HEK293 (cell line): ENCODE measurements around the gene PLK5.

ENCODE experiments used
- EGR2 ChIP-seq: fragments of 450-650 bp; formaldehyde crosslinking; IDR thresholded peaks from 2 replicates; pipeline ENCODE4 v1.5.1; 2016; ENCODE audit warnings: low read depth, missing biosample characterization, missing genetic modification characterization
- GLIS2 ChIP-seq: fragments of 450-650 bp; formaldehyde crosslinking; IDR thresholded peaks from 2 replicates; pipeline ENCODE4 v1.5.1; 2016; ENCODE audit warnings: missing biosample characterization, missing genetic modification characterization
- HOXC10 ChIP-seq: sonication (generic); formaldehyde crosslinking; IDR thresholded peaks from 2 replicates; pipeline ENCODE4 v1.8.1; 2023; ENCODE audit warnings: mild to moderate bottlenecking, missing genetic modification reagents
- PRDM10 ChIP-seq: fragments of 450-650 bp; formaldehyde crosslinking; IDR thresholded peaks from 2 replicates; pipeline ENCODE4 v1.5.1; 2016; ENCODE audit warnings: missing biosample characterization, missing genetic modification characterization
- REST ChIP-seq: fragments of 450-650 bp; formaldehyde crosslinking; IDR thresholded peaks from 2 replicates; pipeline ENCODE4 v1.5.1; 2016; ENCODE audit warnings: missing biosample characterization, missing genetic modification characterization
- ZBTB49 ChIP-seq: fragments of 450-650 bp; formaldehyde crosslinking; IDR thresholded peaks from 2 replicates; pipeline ENCODE4 v1.5.1; 2016; ENCODE audit warnings: missing biosample characterization, missing genetic modification characterization, low read depth
- ZNF10 ChIP-seq: fragments of 450-650 bp; formaldehyde crosslinking; IDR thresholded peaks from 2 replicates; pipeline ENCODE4 v1.5.1; 2017; ENCODE audit warnings: missing biosample characterization, missing genetic modification characterization
- ZNF133 ChIP-seq: fragments of 450-650 bp; formaldehyde crosslinking; IDR thresholded peaks from 2 replicates; pipeline ENCODE4 v1.5.1; 2016; ENCODE audit warnings: missing biosample characterization, missing genetic modification characterization
- ZNF140 ChIP-seq: fragments of 450-650 bp; formaldehyde crosslinking; IDR thresholded peaks from 2 replicates; pipeline ENCODE4 v1.5.1; 2016; ENCODE audit warnings: missing biosample characterization, missing genetic modification characterization
- ZNF214 ChIP-seq: fragments of 450-650 bp; formaldehyde crosslinking; IDR thresholded peaks from 2 replicates; pipeline ENCODE4 v1.5.1; 2017; ENCODE audit warnings: missing biosample characterization, mild to moderate bottlenecking, missing genetic modification characterization, borderline replicate concordance
- ZNF23 ChIP-seq: fragments of 450-650 bp; formaldehyde crosslinking; IDR thresholded peaks from 2 replicates; pipeline ENCODE4 v1.5.1; 2016; ENCODE audit warnings: missing biosample characterization, missing genetic modification characterization, borderline replicate concordance
- ZNF248 ChIP-seq: fragments of 450-650 bp; formaldehyde crosslinking; IDR thresholded peaks from 2 replicates; pipeline ENCODE4 v1.5.1; 2017; ENCODE audit warnings: missing biosample characterization, missing genetic modification characterization
- ZNF398 ChIP-seq: fragments of 450-650 bp; formaldehyde crosslinking; IDR thresholded peaks from 2 replicates; pipeline ENCODE4 v1.5.1; 2017; ENCODE audit warnings: missing biosample characterization, missing genetic modification characterization
- ZNF433 ChIP-seq: fragments of 450-650 bp; formaldehyde crosslinking; IDR thresholded peaks from 2 replicates; pipeline ENCODE4 v1.5.1; 2016; ENCODE audit warnings: missing biosample characterization, missing genetic modification characterization, low read depth
- ZNF513 ChIP-seq: fragments of 450-650 bp; IDR thresholded peaks from 2 replicates; pipeline ENCODE4 v1.5.1; 2018; ENCODE audit warnings: missing biosample characterization, missing genetic modification characterization
- ZNF529 ChIP-seq: fragments of 450-650 bp; formaldehyde crosslinking; IDR thresholded peaks from 2 replicates; pipeline ENCODE4 v1.5.1; 2017; ENCODE audit warnings: missing genetic modification characterization, missing biosample characterization; ENCODE audit not compliant: insufficient replicate concordance
- ZNF555 ChIP-seq: fragments of 450-650 bp; formaldehyde crosslinking; conservative IDR thresholded peaks from 2 replicates; pipeline ENCODE4 v1.5.1; 2017; ENCODE audit warnings: missing biosample characterization, mild to moderate bottlenecking, missing genetic modification characterization, inconsistent platforms
- ZNF621 ChIP-seq: fragments of 450-650 bp; formaldehyde crosslinking; IDR thresholded peaks from 2 replicates; pipeline ENCODE4 v1.5.1; 2017; ENCODE audit warnings: missing biosample characterization, missing genetic modification characterization
- ZNF626 ChIP-seq: fragments of 450-650 bp; sonication (Bioruptor Pico); formaldehyde crosslinking; IDR thresholded peaks from 2 replicates; pipeline ENCODE4 v1.5.1; 2018; ENCODE audit warnings: missing biosample characterization, missing genetic modification characterization, inconsistent platforms
- ZNF776 ChIP-seq: fragments of 450-650 bp; formaldehyde crosslinking; IDR thresholded peaks from 2 replicates; pipeline ENCODE4 v1.5.0; 2017; ENCODE audit warnings: missing biosample characterization, missing genetic modification characterization, borderline replicate concordance
- TF ChIP-seq, protein P1 (sequence below): fragments of 450-650 bp; formaldehyde crosslinking; optimal IDR thresholded peaks from 2 replicates; pipeline ENCODE3; 2016; ENCODE audit warnings: missing biosample characterization, mild to moderate bottlenecking, missing genetic modification characterization
- TF ChIP-seq, protein P2 (sequence below): fragments of 450-650 bp; formaldehyde crosslinking; IDR thresholded peaks from 2 replicates; pipeline ENCODE4 v1.5.1; 2016; ENCODE audit warnings: missing biosample characterization, missing genetic modification characterization, low read depth

PLK5 gene

DNA sequence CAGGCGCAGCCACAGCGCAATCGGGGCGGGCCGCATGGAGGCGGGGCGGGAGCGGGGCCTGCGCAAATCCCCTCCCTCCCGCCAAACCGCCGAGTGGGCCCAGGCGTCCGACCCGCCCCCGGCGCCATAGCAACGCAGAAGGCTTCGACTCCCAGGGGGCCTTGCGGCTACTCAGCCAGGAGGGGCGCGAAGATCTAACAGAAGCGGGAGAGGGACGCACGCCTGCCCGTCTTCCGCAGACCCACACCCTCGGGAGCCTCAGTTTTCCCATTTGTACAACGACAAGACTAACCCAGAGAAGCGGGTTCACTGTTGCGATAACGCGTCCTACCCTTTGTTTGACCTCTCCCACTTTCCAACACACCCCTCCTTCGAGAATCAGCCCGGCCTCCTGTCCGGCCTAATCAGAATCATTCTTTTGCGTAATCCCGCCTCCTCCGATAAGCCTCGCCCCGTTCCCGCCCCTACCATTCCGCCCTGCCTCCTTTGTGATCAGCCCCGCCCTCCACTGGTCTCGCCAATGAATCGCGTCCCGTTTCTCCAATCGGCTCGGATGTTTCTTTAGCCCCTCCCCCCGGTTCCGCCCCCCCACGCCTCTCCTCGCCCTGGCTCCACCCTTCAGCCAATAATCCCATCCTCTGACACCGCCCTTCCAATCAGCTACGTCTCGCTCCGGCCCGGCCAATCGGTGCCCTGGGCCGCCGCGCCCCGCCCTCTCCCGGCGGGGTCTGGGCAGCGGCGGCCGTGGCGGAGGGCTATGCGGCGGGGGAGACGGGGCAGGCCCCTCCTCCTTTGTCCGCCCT is 33.4 kb upstream of the PLK5 start, which contains the start of gene PCSK4 (continued):
- TF ChIP-seq ZBTB49 (tag by site-specific recombination) = no peak
- no peak for TF ChIP-seq ZNF529 (tag by site-specific recombination)
- no peak for TF ChIP-seq REST (tag by site-specific recombination)
- no peak for TF ChIP-seq ZNF621 (tag by site-specific recombination)
- no peak for TF ChIP-seq ZNF513 (tag by site-specific recombination)
- TF ChIP-seq PRDM10 (tag by site-specific recombination) = peak; percentile 100
- no peak for TF ChIP-seq ZNF433 (tag by site-specific recombination)
- TF ChIP-seq ZNF626 (tag by site-specific recombination) = no peak
- no peak for TF ChIP-seq ZNF555 (tag by site-specific recombination)
- TF ChIP-seq, protein P1, sequence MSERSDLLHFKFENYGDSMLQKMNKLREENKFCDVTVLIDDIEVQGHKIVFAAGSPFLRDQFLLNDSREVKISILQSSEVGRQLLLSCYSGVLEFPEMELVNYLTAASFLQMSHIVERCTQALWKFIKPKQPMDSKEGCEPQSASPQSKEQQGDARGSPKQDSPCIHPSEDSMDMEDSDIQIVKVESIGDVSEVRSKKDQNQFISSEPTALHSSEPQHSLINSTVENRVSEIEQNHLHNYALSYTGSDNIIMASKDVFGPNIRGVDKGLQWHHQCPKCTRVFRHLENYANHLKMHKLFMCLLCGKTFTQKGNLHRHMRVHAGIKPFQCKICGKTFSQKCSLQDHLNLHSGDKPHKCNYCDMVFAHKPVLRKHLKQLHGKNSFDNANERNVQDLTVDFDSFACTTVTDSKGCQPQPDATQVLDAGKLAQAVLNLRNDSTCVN = peak; percentile 38
- TF ChIP-seq HOXC10 = no peak
- no peak for TF ChIP-seq ZNF140 (tag by site-specific recombination)
- no peak for TF ChIP-seq ZNF248 (tag by site-specific recombination)
- TF ChIP-seq, protein P2, sequence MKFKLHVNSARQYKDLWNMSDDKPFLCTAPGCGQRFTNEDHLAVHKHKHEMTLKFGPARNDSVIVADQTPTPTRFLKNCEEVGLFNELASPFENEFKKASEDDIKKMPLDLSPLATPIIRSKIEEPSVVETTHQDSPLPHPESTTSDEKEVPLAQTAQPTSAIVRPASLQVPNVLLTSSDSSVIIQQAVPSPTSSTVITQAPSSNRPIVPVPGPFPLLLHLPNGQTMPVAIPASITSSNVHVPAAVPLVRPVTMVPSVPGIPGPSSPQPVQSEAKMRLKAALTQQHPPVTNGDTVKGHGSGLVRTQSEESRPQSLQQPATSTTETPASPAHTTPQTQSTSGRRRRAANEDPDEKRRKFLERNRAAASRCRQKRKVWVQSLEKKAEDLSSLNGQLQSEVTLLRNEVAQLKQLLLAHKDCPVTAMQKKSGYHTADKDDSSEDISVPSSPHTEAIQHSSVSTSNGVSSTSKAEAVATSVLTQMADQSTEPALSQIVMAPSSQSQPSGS (tag by site-specific recombination) = no peak
- peak; percentile 89; the same call in 1 of the 2 replicates for TF ChIP-seq ZNF10 (tag by site-specific recombination)
- TF ChIP-seq ZNF776 (tag by site-specific recombination) = no peak
- no peak for TF ChIP-seq ZNF23 (tag by site-specific recombination)
- no peak for TF ChIP-seq ZNF398 (tag by site-specific recombination)
- TF ChIP-seq ZNF214 (tag by site-specific recombination) = no peak
- TF ChIP-seq ZNF133 (tag by site-specific recombination) = no peak
- peak; percentile 45 for TF ChIP-seq EGR2 (tag by site-specific recombination)
- TF ChIP-seq GLIS2 (tag by site-specific recombination) = peak; percentile 48; the same call in 1 of the 2 replicates
